GM21619 (cell line): ENCODE measurements around the gene LCN2.

Source experiments
- ATAC-seq: cut with Tn5 transposase; IDR thresholded peaks from one replicate; pipeline ENCODE4 v1.9.1; 2021; ENCODE audit not compliant: unreplicated experiment

Gene LCN2

DNA sequence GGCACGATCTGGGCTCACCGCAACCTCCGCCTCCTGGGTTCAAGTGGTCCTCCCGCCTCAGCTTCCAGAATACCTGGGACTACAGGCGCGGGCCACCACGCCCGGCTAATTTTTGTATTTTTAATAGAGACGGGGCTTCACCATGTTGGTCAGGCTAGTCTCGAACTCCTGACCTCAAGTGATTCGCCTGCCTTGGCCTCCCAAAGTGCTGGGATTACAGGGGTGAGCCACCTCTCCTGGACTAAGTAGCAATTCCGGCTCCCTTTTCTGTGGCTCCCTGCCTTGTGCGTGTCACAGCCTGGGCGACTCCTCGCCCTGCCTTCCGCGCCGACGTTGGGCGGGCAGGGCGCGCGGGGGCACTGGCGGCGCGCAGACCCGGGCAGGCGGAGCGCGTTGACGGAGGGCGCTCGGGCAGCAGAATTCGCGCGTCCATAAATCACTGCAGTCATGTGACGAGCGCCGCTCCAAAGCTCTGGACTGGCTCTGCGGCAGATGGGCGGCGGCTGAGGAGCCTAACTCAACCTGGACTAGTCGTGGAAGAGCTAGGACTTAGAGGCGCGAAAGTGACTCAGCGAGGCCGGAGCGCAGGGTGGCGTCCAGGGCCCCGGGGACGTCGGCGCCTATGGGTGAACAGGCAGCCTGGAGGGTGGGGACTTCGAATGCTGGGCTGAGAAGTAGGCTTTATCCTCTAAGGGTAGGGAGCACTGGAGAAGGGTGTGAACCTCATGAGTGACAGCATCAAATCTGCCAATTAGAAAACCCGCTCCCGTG, 43.5 kb downstream of the LCN2 start:
- no peak for ATAC-seq

DNA sequence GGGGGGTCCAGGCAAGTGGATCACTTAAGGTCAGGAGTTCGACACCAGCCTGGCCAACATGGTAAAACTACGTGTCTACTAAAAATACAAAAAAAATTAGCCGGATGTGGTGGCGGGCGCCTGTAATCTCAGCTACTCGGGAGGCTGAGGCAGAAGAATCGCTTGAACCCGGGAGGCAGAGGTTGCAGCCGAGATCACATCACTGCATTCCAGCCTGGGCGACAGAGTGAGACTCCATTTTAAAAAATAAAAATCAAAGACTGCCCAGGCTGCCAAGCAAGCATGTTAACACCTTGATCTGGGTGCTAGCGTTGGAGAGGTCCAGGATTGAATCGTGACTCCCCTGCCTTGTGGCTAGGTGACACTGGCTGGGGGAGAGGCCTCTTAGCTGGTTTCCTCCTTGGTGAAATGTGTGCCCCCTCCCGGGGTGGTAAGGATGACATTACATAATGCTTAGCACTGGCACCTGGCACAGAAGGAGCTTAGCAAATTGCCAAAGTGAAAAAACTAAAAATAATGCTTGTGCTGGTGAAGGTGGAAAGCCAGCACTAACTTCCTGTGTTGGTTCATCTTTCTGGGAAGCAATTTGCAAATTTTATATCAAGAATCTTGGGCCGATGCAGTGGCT, 44.3 kb downstream of the LCN2 start:
- no peak for ATAC-seq

DNA sequence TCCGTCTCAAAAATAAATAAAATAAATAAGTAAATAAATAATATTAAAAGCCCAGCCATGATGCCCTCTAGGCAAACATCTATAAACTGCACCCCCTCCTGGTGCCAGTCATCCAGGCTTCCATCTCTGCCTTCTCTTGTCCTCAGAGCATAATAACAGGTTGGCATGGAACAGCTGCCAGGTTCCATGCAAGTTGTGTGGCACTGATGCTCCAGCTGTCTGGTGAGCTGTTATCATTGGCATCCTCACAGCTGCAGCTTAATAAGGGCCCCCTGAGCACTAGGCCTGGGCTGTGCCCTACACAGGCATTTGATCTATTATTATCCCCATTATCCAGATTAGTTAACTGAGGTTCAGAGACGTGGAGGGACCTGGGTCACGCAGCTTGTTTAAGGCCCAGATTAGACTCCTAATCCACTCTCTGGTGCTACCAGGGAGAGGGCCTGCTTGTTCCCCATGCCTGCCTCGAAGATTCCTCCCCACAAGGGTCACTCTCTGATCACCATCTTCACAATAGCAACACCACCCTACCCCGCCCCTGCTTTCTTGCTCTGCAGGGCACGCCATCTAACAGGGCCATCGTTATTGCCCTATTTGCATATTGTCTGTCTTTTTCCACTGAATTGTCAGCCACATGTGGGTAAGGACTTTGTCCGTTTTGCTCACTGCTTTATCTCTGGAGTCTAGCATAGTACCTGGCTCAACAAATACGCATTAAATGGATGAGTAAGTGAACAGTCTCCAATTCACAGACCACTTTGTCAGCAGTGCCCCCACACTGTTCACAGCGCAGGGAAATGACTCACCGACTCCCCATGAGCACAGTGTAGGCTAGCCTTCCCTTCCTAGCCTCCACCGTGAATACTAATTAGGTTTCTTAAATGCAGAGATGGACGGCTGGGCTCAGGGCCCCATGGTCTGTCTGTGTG, 52.5 kb downstream of the LCN2 start:
- ATAC-seq: no peak

DNA sequence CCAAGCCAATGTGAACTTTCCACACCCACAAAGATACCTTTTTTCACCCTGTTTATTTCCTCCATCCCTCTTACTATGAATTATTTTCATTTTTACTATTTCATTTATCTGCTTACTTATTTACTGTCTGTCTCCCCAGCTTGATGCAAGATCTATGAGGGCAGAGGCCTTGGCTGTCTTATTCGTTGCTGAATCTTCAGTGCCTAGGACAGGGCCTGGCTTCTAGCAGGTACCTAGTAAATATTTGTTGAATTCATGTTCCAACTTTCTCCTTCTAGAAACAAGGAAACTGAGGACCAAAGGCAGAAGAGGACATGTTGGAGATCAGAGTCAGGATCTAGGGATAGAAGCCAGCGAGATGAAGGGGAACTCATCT, 53.4 kb downstream of the LCN2 start:
- ATAC-seq: no peak
